A549 (cell line): ENCODE results near the gene PIEZO2. TPM values are rescaled to one million over a fixed set of nuclear protein-coding genes. Genes with fewer than 3 reads are reported as not detected.
"Not testable (repeated sequence)": the region's sequence is repeated elsewhere in the genome, so short reads cannot be mapped to it uniquely, and the experiment has no call there.

ENCODE experiments used
- ATAC-seq, 2 experiments: fragments of 200-7000 bp in 1 of 2; fragments of >200 bp in 1 of 2; cut with Nextera tagmentation in 1 of 2; cut with Tn5 transposase in 1 of 2; 3 replicates each; pipeline versions ENCODE4 v1.8.0 to v1.9.1; 2018 to 2020; ENCODE audit warnings: mild to moderate bottlenecking in 1 of 2, moderate library complexity in 1 of 2
- CTCF ChIA-PET: fragments of 300-600 bp; sonication (Branson Sonifier 250); formaldehyde crosslinking; extraction: SDS; loops from one replicate; lab custom pipeline; 2021; ENCODE audit warnings: antibody characterized with exemption, inconsistent platforms; lab: Yijun Ruan, JAX
- POLR2A ChIA-PET: fragments of 350-600 bp; formaldehyde crosslinking; extraction: SDS; loops from one replicate; lab custom pipeline; 2021; ENCODE audit warnings: antibody characterized with exemption, inconsistent platforms; lab: Yijun Ruan, JAX
- DNase-seq, 2 experiments: peaks; one replicate each; pipeline versions ENCODE4 v3.0.0 to v3.0.0-alpha.2; 2011 to 2016; ENCODE audit warnings: low read depth in 1 of 2, low spot score in 1 of 2
- FAIRE-seq: peaks from 2 replicates; lab custom pipeline; 2011; peaks lifted over from hg19 to GRCh38; lab: Jason Lieb, UNC
- H3K27ac ChIP-seq, 2 experiments: fragments of >200 bp; sonication (Bioruptor Twin); formaldehyde crosslinking; 3 replicates each; pipeline ENCODE4 v1.5.1; 2016 to 2017
- H3K4me1 ChIP-seq: fragments of >200 bp; sonication (Bioruptor Twin); formaldehyde crosslinking; 3 replicates; pipeline ENCODE4 v1.6.1; 2016
- H3K4me2 ChIP-seq: fragments of >200 bp; sonication (Bioruptor Twin); formaldehyde crosslinking; 3 replicates; pipeline ENCODE4 v1.6.1; 2016
- H3K4me3 ChIP-seq: fragments of >200 bp; sonication (Bioruptor Twin); formaldehyde crosslinking; 3 replicates; pipeline ENCODE4 v1.5.1; 2016
- H3K9me3 ChIP-seq: fragments of >200 bp; sonication (Bioruptor Twin); formaldehyde crosslinking; 3 replicates; pipeline ENCODE4 v1.6.1; 2016
- BHLHE40 ChIP-seq: IDR thresholded peaks from 2 replicates; pipeline ENCODE4 v1.6.1; 2012; ENCODE audit warnings: low read depth, low read length, inconsistent platforms
- CBX2 ChIP-seq: fragments of 200-600 bp; sonication (generic); IDR thresholded peaks from 2 replicates; pipeline ENCODE4 v1.6.1; 2016; ENCODE audit warnings: low read depth, mild to moderate bottlenecking, borderline replicate concordance
- CEBPB ChIP-seq, 2 experiments: fragments of >200 bp in 1 of 2; sonication (Bioruptor Twin) in 1 of 2; formaldehyde crosslinking in 1 of 2; IDR thresholded peaks; 2 replicates each; pipeline ENCODE4 v1.6.1; 2012 to 2016
- CHD4 ChIP-seq: fragments of 200-600 bp; sonication (generic); IDR thresholded peaks from 2 replicates; pipeline ENCODE4 v1.6.1; 2016; ENCODE audit warnings: antibody characterized with exemption, mild to moderate bottlenecking, borderline replicate concordance
- E2F6 ChIP-seq: IDR thresholded peaks from 2 replicates; pipeline ENCODE4 v1.6.1; 2012; ENCODE audit warnings: low read depth, borderline replicate concordance
- EHF ChIP-seq: fragments of 250-450 bp; sonication (Bioruptor Pico); IDR thresholded peaks from 2 replicates; pipeline ENCODE4 v1.5.0; 2020; ENCODE audit warnings: mild to moderate bottlenecking
- FOSB ChIP-seq: fragments of 250-450 bp; sonication (Bioruptor Pico); IDR thresholded peaks from 2 replicates; pipeline ENCODE4 v1.5.0; 2020; ENCODE audit warnings: mild to moderate bottlenecking, moderate library complexity
- HMGXB4 ChIP-seq: fragments of 250-450 bp; sonication (Bioruptor Pico); IDR thresholded peaks from 2 replicates; pipeline ENCODE4 v1.5.0; 2021; ENCODE audit warnings: mild to moderate bottlenecking, moderate library complexity, borderline replicate concordance
- HOXB5 ChIP-seq: fragments of 250-450 bp; sonication (Bioruptor Pico); IDR thresholded peaks from 2 replicates; pipeline ENCODE4 v1.5.0; 2020; ENCODE audit warnings: mild to moderate bottlenecking, moderate library complexity
- KDM5A ChIP-seq: fragments of 200-600 bp; sonication (generic); IDR thresholded peaks from 2 replicates; pipeline ENCODE4 v1.6.1; 2016; ENCODE audit warnings: antibody characterized with exemption, mild to moderate bottlenecking
- MAZ ChIP-seq: fragments of 150-350 bp; IDR thresholded peaks from 2 replicates; pipeline ENCODE4 v1.6.1; 2014; ENCODE audit warnings: antibody characterized with exemption, low read depth, low read length, borderline replicate concordance
- NPAS2 ChIP-seq: fragments of 250-450 bp; sonication (Bioruptor Pico); IDR thresholded peaks from 2 replicates; pipeline ENCODE4 v1.8.0; 2022; ENCODE audit warnings: mild to moderate bottlenecking, moderate library complexity, borderline replicate concordance
- PBX3 ChIP-seq: IDR thresholded peaks from 2 replicates; pipeline ENCODE4 v1.6.1; 2012
- POLR2AphosphoS2 ChIP-seq: conservative IDR thresholded peaks from 2 replicates; pipeline ENCODE4 v1.6.1; 2012; ENCODE audit warnings: low read length, improper control_type of control experiment, inconsistent platforms
- RFX5 ChIP-seq: fragments of 450-650 bp; IDR thresholded peaks from 2 replicates; pipeline ENCODE4 v1.7.1; 2014; ENCODE audit warnings: antibody characterized with exemption, mild to moderate bottlenecking, moderate library complexity
- RNF2 ChIP-seq: fragments of 200-600 bp; sonication (generic); IDR thresholded peaks from 2 replicates; pipeline ENCODE4 v1.6.1; 2016; ENCODE audit warnings: low read depth, mild to moderate bottlenecking, antibody characterized with exemption, moderate library complexity, borderline replicate concordance
- SMC3 ChIP-seq: fragments of >200 bp; sonication (Bioruptor Twin); formaldehyde crosslinking; IDR thresholded peaks from 3 replicates; pipeline ENCODE4 v1.6.1; 2018; ENCODE audit warnings: inconsistent platforms
- SREBF2 ChIP-seq: fragments of 450-650 bp; IDR thresholded peaks from 2 replicates; pipeline ENCODE4 v1.6.1; 2014; ENCODE audit warnings: mild to moderate bottlenecking, moderate library complexity
- TP53 ChIP-seq: fragments of 250-450 bp; sonication (Bioruptor Pico); IDR thresholded peaks from 2 replicates; pipeline ENCODE4 v1.5.0; 2021; ENCODE audit warnings: mild to moderate bottlenecking, moderate library complexity
- USF2 ChIP-seq: fragments of 450-650 bp; IDR thresholded peaks from 2 replicates; pipeline ENCODE4 v1.6.1; 2014; ENCODE audit warnings: antibody characterized with exemption
- WGBS: methylation state at CpG from one replicate; pipeline ENCODE4 v1.1.6; 2017; ENCODE audit errors: missing lambda C conversion rate; 5-methylcytosine and 5-hydroxymethylcytosine counted together
- polyA plus RNA-seq, 4 experiments: library from polyadenylated mRNA; depleted of rRNA in 3 of 4; stranded (reverse); fragments of >200 nt; fragmentation: RNase III in 1 of 4; extraction: RNeasy Plus Mini Kit Qiagen cat#74134 plus additional on column Dnase treatment in 1 of 4; gene quantifications; 2 replicates in 3 of 4; 3 replicates in 1 of 4; pipeline ENCODE4 v1.2.3, GENCODE V29; 2011 to 2017
- TF ChIP-seq, protein P1 (sequence below): fragments of 250-450 bp; sonication (Bioruptor Pico); IDR thresholded peaks from 2 replicates; pipeline ENCODE4 v1.5.0; 2020; ENCODE audit warnings: low read depth, mild to moderate bottlenecking, moderate library complexity

Gene PIEZO2
- polyA plus RNA-seq, 2 of the 4 experiments (the other 2 are of a cell fraction) = 0.80 to 1.6 TPM

- WGBS = 27% methylated on average over 7 of the region's 7 CpGs
- Histone ChIP-seq H3K4me3 (no peak overlapping the region), H3K9me3 (no peaks in the 10 kb centered on the region), H3K4me2 (no peak overlapping the region), H3K27ac (no peak overlapping the region), H3K4me1 (no peaks in the 10 kb centered on the region)
- ATAC-seq (no peak), DNase-seq (no peak), FAIRE-seq (no peak)
- CTCF ChIA-PET = interaction anchor here (1.0 kb wide), 1 partner anchor 219 kb away, joined by 3 read pairs; no protein-coding TSS in a partner anchor
- no peak for TF ChIP-seq HMGXB4 (CRISPR knock-in tag)
- TF ChIP-seq KDM5A = no peak
- TF ChIP-seq HOXB5 (CRISPR knock-in tag) = no peak
- POLR2A ChIA-PET = no interaction called here
Observed at GRCh38 chr18:10935588-10935987, 213.8 kb downstream of the PIEZO2 start.

- H3K9me3 ChIP-seq, DNase-seq, POLR2A ChIA-PET, H3K4me3 ChIP-seq, CTCF ChIA-PET, ATAC-seq, H3K4me1 ChIP-seq, H3K4me2 ChIP-seq, H3K27ac ChIP-seq, FAIRE-seq: not testable (repeated sequence)
- WGBS = 19% methylated on average over 3 of the region's 3 CpGs
Observed at GRCh38 chr18:10933648-10934047, 215.7 kb downstream of the PIEZO2 start.

DNA sequence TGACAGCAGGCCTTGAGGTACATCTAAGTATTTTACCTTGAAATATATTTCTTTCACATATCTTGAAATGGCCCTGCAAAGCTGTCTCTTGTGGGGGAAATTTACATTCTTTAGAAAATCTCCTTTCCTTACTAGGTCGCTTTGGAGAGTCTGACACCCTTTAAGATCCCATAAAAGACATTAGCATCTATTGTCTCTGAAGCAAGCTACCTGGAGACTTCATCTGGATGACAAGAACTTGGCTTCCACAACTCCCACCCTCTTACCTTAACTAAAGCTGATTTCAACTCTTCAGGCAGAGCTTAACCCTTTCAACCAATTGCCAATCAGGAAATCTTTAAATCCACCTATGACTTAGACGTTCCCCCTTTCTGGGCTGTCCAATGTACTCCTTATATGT is 219.3 kb downstream of the PIEZO2 start:
- WGBS = 8% methylated on average over 2 of the region's 2 CpGs

More for the DNA sequence above, 219.3 kb downstream of the PIEZO2 start:
- FAIRE-seq = no peak
- TF ChIP-seq CBX2 (no peak), PBX3 (no peak), SMC3 (no peak), CHD4 (no peak), EHF (CRISPR knock-in tag) (no peak), CEBPB (IDR thresholded peaks at IDR 0.05) (no peak), RNF2 (no peak), BHLHE40 (no peak), SREBF2 (no peak), HMGXB4 (CRISPR knock-in tag) (no peak), TP53 (CRISPR knock-in tag) (no peak), NPAS2 (CRISPR knock-in tag) (no peak), USF2 (no peak), MAZ (no peak), E2F6 (no peak), FOSB (CRISPR knock-in tag) (no peak), RFX5 (no peak), POLR2AphosphoS2 (no peak)
- TF ChIP-seq, protein P1, sequence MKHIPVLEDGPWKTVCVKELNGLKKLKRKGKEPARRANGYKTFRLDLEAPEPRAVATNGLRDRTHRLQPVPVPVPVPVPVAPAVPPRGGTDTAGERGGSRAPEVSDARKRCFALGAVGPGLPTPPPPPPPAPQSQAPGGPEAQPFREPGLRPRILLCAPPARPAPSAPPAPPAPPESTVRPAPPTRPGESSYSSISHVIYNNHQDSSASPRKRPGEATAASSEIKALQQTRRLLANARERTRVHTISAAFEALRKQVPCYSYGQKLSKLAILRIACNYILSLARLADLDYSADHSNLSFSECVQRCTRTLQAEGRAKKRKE (CRISPR knock-in tag) = no peak
- no peak overlapping the region for H3K4me2 ChIP-seq
- no peak for DNase-seq
- CTCF ChIA-PET = no interaction called here
- no peak for ATAC-seq
- no peak overlapping the region for H3K27ac ChIP-seq
- no peak overlapping the region for H3K4me3 ChIP-seq
- POLR2A ChIA-PET = no interaction called here
- no peaks in the 10 kb centered on the region for H3K4me1 ChIP-seq
- H3K9me3 ChIP-seq = no peaks in the 10 kb centered on the region
